GM10847 (cell line): ENCODE results near the gene CDYL2.

Experiments used
- POLR2A ChIP-seq: IDR thresholded peaks from 2 replicates; pipeline ENCODE4 v1.6.1; 2011; ENCODE audit not compliant: insufficient read length; ENCODE audit errors: extremely low read depth

Gene CDYL2

DNA sequence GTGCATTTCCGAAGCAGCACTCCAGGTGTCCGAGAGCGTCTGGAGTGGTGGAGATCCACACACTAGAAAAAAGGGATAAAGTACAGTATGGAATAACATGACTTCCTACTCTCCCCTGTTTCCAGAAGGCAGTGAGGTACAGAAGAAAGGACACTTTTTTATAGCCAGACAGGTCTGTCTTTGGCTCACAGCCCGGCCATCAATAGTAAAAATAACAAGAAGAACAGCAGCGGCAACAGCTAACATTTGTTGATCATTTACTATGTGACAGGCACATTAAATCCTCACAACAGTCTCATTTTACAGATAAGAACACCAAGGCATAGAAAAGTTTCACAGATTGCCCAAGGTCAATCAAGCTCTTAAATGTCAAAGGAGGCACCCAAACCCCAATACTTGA lies 247.4 kb downstream of the CDYL2 start:
- TF ChIP-seq POLR2A = no peak

DNA sequence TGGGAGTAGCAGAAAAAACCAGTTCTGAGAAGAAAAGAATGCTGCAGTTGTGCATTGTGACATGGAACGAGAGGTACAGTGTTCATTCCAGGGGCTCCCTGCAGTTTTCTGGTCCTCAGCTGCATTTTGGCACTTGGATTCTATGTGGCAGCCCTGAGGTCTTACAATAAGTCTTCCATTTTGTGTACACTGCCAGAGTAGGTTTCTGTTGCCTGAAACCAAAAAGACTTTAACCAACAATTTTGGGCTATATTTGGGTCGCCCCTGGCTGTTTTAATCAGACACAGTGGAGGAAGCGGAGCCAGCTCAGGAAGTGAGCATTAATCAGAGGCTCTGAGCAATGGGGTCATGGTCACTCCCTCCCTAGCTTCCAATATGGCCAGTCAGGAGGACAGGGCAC lies 247.9 kb downstream of the CDYL2 start:
- TF ChIP-seq POLR2A = no peak

DNA sequence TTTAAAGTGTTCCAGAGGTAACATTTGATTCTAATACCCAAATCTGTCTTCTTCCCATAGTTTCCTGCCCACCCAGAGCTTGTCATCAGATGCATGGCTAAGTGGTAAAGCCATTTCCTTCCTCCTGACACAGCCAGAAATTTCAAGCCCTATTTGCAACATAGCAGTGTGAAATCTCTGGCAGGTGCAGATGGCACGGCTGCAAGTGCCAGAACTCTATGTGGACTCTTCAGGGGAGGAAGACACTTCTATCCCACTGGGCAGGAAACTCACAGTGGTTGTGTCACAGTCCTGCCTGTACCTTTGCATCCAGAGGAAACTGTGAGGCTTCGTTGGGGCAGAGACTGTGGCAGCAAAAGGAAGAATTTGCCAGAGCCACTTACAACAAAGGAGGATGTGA lies 250.4 kb downstream of the CDYL2 start:
- no peak for TF ChIP-seq POLR2A

DNA sequence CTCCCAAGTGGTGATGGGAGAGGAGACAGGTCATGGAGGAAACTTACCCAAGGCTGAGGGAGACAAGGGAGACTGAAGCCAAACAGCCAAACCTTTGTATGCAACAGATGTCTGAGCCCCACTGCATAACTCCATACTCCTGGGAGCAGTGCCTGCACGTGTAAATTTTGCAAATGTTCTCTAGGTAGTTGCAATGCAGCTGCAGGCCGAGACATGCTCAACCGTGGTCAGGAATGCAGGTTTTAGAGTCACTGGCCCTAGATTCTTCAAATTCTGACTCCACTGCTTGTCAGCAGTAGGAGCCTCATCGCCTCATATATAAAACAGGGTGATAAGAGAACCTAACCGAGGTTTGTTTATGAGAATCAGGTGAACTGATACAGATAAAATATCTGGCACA lies 252.1 kb downstream of the CDYL2 start:
- TF ChIP-seq POLR2A = no peak
